NCI-H2171 (cell line): ENCODE measurements around the gene PKP1.

Experiments used
- DNase-seq: peaks from one replicate; lab custom pipeline; 2025; lab: John Stamatoyannopoulos, UW

PKP1 gene

DNA sequence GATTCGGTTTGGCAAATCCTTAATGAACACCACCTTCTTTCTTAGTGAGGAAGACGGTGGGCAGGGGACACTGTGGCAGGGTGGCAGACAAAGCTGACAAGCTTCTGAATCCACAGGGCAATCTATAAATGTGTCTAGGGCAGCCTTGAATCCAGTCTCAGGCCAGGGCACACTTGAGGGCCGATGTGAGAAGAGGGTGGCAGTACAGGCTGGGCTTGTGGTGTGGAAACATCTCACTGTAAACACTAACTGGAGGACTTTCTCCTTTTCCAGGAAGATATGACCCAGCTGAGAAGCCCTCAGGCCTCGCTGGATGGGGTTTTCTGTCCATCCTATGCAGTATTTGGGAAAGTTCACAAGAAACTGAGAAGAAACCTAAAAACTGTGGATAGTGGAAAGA is 46.5 kb downstream of the PKP1 start:
- no peak for DNase-seq

DNA sequence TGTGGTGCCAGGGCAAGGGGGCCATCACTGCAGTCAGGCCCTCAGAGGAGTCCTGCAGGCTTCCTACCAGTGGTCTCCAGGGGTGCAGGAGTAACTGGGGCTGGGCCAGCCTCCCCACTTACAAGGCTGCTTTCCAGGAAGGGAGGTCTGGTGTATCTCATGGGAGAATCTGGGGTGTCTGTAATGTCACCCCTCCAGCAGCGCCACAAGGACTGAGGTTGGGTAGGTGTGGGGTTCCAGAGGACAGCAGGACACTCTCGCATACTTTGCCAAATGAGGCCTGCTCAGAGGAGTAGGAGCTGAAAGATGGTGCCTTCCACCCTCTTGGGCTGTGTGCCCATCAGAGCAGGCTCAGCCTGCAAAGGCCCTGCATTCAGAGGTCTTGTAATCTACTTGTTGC is 47.2 kb downstream of the PKP1 start:
- no peak for DNase-seq

DNA sequence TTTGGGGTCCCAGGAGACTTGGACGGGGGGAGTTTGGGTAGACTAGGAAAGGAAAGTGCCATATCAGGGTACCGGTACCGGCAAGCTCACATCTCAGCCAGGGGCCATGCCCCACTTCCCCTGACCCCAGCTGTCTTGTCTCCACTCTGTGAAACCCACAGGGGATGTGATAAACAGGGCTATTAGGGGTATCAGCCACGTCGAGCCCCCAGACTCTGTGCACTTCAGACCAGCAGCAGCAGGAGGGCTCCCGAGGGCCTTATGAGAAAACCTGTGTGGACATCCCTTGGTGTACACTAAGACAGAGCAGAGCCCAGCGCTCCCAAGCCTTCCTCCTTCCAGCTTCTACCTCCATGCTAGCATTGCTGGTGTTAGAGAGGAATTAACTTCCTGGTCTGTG is 47.9 kb downstream of the PKP1 start:
- DNase-seq = no peak

DNA sequence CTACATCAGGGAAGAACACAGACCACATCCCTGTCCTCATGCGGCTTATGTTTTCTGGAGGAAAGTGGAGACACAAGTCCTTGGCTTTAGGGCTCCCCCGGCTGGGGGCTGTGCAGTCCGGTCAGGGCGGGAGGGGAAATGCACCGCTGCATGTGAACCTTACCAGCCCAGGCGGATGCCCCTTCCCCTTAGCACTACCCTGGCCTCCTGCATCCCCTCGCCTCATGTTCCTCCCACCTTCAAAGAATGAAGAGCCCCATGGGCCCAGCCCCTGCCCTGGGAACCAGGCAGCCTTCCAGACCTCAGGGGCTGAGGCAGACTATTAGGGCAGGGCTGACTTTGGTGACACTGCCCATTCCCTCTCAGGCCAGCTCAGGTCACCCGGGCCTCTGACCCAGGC is 48.7 kb downstream of the PKP1 start:
- DNase-seq = no peak

DNA sequence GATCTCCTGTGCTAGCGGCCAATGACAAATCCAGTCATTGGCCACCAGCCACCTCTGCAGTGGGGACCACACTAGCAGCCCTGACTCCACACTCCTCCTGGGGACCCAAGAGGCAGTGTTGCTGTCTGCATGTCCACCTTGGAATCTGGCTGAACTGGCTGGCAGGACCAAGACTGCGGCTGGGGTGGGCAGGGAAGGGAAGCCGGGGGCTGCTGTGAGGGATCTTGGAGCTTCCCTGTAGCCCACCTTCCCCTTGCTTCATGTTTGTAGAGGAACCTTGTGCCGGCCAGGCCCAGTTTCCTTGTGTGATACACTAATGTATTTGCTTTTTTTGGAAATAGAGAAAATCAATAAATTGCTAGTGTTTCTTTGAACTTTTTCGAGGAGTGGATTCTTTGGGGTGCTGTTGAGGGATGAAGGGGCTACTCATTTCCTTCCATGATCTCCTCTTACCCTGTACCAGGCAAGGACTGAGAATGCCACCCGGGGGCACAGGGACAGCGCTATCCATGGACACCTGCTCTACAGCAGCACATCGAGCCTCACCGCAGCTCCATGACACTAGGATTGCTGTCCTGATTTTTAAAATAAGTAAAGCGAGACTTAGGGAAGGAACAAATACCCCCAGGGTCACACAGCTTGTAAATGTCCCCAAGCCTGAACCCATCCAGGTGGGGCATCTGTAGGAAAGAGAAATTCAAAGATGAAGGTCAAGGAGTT is 49.5 kb downstream of the PKP1 start:
- DNase-seq = no peak

DNA sequence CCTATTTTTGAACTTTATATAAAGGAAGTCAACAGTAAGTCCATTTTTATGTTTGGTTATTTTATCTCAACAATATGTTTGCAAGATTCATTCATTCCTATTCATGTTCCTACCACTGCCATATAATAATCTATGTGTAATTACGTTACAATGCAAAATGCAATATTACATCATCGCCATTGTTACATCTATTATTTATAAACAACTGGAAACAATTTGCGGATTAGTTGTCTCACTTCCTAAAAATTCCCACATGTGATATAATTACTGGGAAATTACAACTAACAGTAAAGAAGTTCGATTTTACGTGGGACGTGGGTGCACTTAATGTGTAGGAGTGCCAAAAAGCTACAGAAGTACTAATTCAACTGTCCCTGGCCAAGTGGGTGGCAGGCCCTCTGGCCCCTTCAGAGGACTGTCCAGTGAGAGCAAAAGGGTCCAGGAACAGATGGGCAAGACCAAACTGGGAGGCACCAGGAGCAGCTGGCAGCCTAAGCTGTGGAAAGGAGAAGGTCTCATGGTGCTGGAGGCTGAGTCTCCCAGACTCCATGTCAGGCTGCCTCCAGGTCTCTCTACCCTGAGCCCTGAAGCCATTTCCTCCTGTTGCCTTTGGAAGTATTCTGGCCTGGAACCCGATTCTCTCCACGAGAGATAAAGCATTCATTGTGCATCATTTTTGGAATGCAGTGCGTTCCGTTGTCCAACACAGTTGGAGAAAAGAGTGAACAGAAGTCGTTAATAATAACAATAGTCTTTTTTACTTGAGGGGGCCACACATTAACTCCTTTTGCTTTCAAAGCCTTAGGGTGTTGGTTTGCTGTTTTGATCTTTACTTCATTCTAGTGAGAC is 51.2 kb downstream of the PKP1 start:
- DNase-seq = no peak

DNA sequence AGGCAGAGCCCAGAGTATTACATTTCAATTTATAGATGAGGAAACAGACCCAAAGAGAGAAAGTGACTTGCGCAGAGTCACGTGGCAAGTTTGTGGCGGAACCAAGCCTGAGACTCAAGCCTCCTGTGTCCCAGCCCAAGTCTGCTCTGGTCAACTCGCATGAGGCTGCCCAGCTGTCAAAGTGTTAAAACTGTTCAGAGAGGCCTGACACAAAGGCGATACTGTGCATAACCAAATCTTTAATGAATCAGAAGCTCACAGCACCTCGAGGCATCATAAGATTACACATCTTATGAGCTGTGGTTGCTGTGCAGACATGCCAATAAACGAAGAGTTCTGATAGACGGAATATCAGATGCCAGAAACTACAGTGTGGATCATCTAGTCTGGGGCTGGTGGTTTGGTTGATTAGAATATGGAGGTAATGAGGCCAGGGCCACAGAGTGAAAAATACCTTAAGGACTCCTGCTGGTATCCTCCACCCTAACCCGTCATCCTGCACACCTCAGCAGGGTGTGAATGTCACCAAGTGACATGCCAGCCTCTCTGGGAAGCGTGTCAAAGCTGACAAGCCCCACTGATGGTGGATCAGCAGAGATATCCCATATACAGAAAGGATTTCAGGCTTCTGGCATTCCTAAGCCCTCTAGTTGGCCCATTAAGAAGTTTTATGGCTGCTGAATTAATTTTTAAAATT is 52.0 kb downstream of the PKP1 start:
- DNase-seq = no peak

DNA sequence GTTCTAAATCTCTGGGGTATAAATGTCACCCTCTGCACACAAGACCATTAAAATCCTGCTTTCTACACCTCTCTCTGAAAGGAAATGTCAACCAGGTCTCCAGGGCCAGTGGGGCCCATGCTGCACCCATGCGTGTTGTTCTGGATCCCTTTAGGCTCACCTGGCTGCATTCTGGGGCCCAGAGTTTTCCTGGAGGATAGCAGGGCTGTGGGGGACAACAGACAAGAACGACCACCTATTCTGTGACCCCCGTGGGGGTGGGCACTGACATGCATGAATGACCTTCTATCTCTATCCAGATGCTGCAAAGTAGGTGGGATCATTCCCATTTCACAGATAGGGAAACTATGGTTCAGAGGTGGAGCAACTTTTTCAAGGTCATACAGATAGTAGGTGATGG is 52.6 kb downstream of the PKP1 start:
- no peak for DNase-seq

DNA sequence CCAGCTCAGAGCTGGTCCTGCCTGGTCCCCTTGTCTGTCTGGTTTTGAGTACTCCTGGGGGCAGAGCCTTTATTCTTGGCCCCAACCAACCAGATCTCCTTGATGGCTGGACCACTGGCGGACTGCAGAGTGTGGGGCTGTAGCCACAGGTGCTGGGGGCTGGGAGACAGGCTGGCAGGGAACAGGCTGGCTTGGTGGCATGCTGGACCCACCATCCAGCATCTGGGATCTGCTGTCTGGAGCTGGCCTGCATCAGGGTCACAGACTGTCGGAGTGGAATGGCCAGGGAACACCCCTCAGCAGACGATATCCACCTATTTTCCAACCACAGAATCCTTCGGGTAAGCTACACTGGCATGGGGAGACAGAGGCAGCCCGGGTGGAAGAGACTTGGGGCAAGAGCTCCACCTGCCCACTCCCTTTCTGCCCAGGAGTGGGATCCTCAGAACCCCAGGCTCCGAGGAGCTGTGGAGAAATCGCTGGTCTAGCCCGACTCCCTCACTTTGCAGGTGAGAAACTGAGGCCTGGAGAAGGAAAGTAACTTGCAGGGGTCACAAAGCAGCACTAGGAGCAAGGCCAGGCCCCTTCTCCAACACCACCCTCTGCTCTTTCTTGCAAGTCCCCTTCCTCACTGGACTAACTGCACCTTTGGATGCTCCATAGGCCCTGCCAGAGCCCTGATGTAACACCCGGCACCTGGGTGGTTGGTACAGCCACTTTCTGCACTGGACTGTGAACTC is 53.6 kb downstream of the PKP1 start:
- no peak for DNase-seq

DNA sequence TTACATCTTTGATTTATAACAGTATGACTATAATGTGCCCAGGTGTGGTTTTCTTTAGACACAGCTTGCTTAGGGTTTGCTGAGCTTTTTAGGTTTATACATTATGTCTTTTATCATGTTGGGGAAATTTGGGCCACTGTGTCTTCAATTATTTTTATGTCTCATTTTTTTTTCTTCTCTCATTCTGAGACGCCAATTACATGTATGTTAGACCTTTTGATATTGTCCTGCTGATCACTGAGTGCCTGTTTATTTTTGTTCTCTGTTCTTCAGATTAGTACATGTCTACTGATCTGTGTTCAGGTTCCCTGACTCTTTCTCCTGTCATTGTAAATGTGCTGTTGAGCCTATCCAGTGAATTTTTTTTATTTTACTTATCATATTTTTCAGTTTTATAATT is 58.1 kb downstream of the PKP1 start:
- DNase-seq = no peak

DNA sequence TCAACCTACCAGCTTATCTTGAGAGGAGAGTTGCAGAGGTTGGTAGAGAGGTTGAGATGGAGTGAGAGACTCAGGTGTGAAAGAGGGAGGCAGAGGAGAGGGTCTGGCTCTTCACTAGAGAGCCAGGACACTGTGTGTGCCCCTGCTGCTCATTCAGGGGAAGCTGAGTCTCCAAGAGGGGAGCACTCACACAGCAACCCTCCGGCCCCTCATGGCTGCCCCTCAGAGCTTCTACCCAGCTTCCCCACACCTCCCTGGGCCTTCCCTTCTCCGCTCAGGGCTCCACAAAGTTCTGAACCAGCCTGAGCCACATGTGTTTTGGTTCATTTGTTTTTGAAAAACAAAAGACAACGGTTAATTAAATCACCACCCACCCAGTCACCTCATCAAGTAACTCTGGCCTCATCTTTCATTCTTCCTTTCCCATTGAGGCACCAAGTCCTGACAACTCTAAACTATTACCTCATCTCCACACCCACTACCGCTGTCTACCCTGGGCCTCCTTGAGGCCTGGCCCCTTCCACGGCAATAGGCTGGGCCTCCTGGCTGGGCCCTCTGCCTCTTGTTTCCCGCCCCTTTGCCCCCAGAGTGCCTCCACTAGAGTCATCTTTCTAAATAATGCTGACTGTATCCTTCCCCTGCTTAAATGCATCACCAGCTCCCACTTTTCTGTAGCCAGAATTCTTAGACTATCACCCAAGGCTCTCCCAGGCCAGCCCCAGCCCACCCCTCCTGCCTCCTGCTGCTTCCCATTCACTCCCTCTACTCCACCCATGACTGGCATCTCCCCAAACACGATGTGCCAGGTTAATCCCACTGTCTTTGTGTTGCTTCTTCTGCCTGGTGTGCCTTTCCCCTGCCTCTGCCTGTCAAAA is 61.1 kb downstream of the PKP1 start:
- DNase-seq = no peak

DNA sequence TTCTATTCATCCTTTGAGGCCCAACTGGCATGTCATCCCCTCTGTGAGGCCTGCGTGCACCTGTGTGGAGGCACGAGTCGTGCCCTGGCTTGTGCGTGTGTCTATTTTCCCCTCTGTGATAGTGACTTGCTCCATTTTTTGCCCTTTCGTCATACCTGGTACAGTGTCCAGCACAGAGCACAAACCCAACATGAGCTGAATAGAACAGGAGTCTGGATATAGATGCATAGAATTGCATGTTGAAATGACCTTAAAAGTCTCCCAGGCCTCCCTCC is 61.7 kb downstream of the PKP1 start:
- no peak for DNase-seq

DNA sequence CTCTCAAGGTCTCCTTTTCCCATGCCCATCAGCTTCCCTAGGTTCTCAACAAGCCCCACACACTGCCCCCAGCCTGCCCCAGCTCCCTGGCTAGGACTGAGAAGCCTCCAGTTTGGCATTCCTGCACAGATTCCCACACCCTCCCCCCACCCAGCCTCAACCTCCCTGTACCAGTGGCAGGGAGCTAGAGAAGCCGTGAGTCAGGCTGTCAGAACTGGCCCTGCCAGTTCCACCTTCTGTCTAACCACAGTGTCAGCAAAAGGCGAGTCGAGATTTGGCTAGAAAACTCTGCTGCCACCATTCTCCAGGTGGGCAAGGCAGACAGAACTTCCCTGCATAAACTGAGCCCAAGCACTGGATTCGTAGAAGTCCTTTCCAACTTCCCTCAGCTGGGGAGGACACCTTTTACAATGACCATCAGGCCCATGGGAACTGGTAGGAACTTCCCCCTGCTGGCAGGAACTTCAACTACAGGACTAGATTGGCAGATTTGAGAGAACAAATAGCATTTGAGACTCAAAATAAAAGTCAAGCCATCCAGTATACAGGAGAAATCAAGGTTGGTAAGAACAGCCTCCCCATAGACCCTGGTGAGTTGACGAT is 63.1 kb downstream of the PKP1 start:
- no peak for DNase-seq

DNA sequence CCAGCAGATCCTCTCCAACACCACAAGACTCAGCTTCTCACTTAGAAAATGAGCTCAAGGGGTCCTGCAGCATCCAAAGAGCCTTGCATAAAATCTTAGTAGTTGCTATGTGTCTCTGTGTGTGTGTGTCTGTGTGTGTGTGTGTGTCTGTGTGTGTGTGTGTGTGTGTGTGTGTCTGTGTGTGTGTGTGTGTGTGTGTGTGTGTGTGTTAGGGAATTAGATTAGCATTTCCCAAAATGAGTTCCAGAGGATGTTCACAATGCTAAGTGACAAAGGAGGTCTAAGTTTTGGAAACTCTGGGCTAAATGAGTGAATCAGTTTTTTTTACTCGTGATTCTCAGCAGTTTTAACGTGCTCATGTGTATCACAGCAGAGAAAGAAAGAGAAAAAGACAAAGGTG is 63.7 kb downstream of the PKP1 start:
- no peak for DNase-seq

DNA sequence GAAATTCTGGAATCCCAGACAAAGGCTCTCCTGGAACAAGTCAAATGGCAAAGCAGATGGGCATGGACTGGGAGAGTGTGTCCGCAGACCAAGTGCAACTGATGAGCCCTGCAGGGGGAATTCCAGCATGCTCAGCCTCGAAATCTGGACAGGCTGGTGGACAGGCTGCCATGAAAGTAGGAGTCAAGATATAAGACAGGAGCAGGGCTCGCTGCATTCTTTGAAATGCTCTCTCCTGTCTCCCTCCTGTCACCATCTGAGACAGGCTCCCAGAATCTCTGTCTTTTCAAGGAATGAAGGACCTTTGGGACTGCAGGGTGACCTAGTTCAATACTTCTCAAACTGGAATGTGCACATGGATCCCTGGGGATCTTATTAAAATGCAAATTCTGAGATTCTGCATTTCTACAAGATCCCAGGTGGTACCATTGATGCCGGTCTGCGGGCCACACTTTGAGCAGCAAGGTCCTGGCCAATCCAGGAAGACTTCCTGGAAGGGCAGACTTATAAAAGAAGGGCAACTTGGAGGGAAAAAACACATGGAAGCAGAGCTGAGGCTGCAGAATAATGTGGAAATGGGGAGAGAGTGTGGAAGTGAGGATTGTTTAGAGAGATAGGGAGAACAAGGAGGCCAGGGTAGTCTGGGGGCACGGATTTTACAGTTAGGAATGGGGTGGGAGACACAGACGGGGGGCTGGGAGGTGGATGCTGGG is 64.3 kb downstream of the PKP1 start:
- no peak for DNase-seq

DNA sequence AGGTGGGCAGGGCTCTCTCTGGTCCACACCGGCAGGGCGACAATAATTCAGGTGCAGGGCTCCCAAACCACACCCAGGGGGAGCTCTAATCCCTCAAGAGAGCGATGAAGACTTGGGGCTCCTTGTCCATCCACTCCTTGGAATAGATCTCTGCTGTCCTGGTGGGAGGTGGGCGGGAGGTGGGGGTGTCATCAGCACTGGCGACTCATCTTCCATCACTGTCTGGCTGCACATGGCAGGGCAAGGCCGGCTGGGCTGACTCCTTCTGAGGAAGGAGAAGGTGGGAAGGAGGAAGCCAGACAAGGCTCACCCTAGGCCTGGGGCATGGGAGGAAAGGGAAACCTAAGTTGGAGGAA is 64.9 kb downstream of the PKP1 start:
- peak; percentile 43 for DNase-seq

DNA sequence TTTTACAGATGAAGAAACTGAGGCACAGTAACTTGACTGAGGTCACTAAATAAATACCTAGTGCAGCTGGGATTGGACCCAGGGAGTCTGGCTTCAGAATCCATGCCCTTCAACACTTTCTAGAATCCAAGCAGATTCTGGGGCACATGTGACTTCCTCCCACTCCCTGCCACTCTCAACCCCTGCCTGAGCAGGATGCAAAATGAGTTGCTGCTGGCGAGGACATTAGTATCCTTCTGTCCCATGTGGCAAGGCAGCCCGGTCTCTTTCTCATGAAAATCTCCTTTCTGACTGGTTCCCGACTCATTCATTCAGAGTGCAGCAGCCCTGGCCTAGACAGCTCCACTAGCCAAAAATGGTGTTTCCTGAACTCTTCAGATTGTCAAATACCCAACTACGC is 65.8 kb downstream of the PKP1 start:
- DNase-seq = no peak

DNA sequence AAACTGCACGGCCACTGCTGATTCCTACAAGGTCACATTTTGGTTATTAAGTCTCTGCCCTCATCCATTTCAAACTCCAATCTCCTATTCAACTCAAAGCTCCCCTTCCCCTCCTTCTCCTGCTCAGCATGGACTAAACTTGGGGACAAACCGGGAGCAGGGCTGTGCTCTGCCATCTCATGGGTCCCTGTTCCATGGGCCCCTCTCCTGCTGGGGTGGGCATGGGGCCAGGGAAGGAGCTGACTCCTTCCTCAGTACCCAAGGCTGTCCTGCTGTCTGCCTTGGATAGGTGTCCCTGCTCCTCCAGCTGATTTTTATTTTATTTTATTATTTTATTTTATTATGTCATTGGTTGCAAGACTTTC is 67.0 kb downstream of the PKP1 start:
- DNase-seq = no peak

DNA sequence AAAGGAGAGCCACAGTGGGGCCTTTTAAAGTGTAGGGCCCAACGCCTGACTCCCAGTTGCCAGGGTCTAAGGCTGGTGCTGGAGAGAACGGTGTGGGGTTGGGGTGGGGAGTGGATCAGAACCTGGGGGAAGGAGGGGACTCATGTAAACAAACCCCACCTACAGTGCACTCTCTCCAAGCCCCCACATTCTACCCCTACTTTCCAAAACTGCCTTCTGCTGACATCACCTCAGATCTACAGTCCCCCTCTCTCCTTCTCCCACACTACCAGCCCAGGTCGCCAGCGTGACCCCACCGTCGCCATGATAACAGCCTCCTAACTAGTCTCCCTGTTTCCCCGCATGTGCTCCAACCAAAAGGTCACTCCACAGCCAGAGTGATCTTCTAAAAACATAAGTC is 67.6 kb downstream of the PKP1 start:
- DNase-seq = no peak

DNA sequence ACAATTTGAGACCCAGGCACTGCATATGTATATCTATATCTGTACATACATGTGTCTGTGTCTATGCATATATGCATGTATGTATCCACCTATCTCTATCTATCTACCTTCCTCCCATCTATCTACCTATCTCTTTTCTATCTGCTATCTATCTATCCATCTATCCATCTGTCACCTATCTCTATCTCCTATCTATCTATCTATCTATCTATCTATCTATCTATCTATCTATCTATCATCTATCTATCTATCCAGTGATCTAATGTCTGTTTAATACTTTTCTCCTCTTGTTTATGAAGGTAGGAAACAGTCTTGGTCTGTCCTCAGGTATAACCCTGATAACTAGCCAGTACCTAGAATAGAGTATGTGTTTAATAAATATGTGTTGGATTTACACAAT is 68.3 kb downstream of the PKP1 start:
- DNase-seq = no peak
